ENCODE measurements around the gene MAGEA2B. TPM values are rescaled to one million over a fixed set of nuclear protein-coding genes. Genes with fewer than 3 reads are reported as not detected.
"Not testable (repeated sequence)": the region's sequence is repeated elsewhere in the genome, so short reads cannot be mapped to it uniquely, and the experiment has no call there.

Gene MAGEA2B, protein sequence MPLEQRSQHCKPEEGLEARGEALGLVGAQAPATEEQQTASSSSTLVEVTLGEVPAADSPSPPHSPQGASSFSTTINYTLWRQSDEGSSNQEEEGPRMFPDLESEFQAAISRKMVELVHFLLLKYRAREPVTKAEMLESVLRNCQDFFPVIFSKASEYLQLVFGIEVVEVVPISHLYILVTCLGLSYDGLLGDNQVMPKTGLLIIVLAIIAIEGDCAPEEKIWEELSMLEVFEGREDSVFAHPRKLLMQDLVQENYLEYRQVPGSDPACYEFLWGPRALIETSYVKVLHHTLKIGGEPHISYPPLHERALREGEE
- total RNA-seq (2012; rRNA removed), result not detected in 2 replicates

- H3K9me3 ChIP-seq (replicated peaks; ENCODE audit: low read length); H3K4me3 ChIP-seq (ENCODE audit: low read length); H3K36me3 ChIP-seq (ENCODE audit: insufficient read depth, low read length): not testable (repeated sequence)
Observed at GRCh38 chrX:152713815-152714787, at the start of gene MAGEA2B. TSS of gene MAGEA2B (plus strand) at chrX:152714628. CDS start at chrX:152717107, 2,479 bp downstream.

GRCh38 chrX:152674135-152674534 lies 40.3 kb upstream of the MAGEA2B start:
- Histone ChIP-seq H3K4me1 (ENCODE audit: control insufficient read depth, insufficient read depth, low read length) (no peaks in the 10 kb centered on the region), H3K9me3 (replicated peaks; ENCODE audit: low read length) (no peaks in the 10 kb centered on the region), H3K27me3 (ENCODE audit: control insufficient read depth, insufficient read depth, low read length) (no peaks in the 10 kb centered on the region), H3K36me3 (ENCODE audit: insufficient read depth, low read length) (no peaks in the 10 kb centered on the region), H3K9ac (ENCODE audit: low read depth, low read length) (no peak overlapping the region), H3K4me3 (ENCODE audit: low read length) (no peak overlapping the region), H3K4me2 (ENCODE audit: low read length) (no peak overlapping the region)

More at GRCh38 chrX:152713815-152714787, at the start of gene MAGEA2B:
- H3K27me3 ChIP-seq (ENCODE audit: control insufficient read depth, insufficient read depth, low read length); H3K9ac ChIP-seq (ENCODE audit: low read depth, low read length); H3K4me2 ChIP-seq (ENCODE audit: low read length); H3K4me1 ChIP-seq (ENCODE audit: control insufficient read depth, insufficient read depth, low read length): not testable (repeated sequence)

DNA sequence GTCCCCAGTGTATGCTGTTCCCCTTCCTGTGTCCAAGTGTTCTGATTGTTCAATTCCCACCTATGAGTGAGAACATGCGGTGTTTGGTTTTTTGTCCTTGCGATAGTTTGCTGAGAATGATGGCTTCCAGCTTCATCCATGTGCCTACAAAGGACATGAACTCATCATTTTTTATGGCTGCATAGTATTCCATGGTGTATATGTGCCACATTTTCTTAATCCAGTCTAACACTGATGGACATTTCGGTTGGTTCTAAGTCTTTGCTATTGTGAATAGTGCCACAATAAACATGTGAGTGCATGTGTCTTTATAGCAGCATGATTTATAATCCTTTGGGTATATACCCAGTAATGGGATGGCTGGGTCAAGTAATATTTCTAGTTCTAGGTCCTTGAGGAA lies 39.8 kb upstream of the MAGEA2B start:
- not testable (repeated sequence) for H3K4me2 ChIP-seq (ENCODE audit: low read length); H3K9me3 ChIP-seq (replicated peaks; ENCODE audit: low read length); H3K36me3 ChIP-seq (ENCODE audit: insufficient read depth, low read length); H3K9ac ChIP-seq (ENCODE audit: low read depth, low read length); H3K4me1 ChIP-seq (ENCODE audit: control insufficient read depth, insufficient read depth, low read length); H3K27me3 ChIP-seq (ENCODE audit: control insufficient read depth, insufficient read depth, low read length); H3K4me3 ChIP-seq (ENCODE audit: low read length)

GRCh38 chrX:152681012-152681411 lies 33.4 kb upstream of the MAGEA2B start:
- not testable (repeated sequence) for H3K36me3 ChIP-seq (ENCODE audit: insufficient read depth, low read length); H3K4me2 ChIP-seq (ENCODE audit: low read length); H3K4me3 ChIP-seq (ENCODE audit: low read length); H3K4me1 ChIP-seq (ENCODE audit: control insufficient read depth, insufficient read depth, low read length); H3K9ac ChIP-seq (ENCODE audit: low read depth, low read length); H3K9me3 ChIP-seq (replicated peaks; ENCODE audit: low read length); H3K27me3 ChIP-seq (ENCODE audit: control insufficient read depth, insufficient read depth, low read length)

DNA sequence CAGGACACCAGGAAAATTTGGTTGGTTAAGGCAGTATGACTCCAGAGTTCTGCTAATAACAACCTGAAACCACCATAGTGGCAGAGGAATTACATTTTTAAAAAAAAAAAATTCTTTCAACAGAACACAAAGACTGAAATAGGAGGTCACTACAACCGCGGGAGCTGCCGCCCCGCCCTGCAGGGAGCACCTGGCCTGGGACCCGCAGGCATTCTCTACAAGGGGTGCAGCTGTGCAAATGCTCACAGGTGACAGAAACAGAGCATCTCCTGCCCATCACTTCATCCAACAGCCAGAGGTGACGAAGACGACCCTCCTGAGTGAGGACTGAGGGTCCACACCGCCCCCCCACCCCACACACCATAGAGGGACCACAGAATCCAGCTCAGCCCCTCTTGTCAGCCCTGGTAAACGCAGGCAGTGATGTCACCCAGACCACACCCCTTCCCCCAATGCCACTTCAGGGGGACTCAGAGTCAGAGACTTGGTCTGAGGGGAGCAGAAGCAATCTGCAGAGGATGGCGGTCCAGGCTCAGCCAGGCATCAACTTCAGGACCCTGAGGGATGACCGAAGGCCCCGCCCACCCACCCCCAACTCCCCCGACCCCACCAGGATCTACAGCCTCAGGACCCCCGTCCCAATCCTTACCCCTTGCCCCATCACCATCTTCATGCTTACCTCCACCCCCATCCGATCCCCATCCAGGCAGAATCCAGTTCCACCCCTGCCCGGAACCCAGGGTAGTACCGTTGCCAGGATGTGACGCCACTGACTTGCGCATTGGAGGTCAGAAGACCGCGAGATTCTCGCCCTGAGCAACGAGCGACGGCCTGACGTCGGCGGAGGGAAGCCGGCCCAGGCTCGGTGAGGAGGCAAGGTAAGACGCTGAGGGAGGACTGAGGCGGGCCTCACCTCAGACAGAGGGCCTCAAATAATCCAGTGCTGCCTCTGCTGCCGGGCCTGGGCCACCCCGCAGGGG lies 16.2 kb upstream of the MAGEA2B start, which contains the start of gene MAGEA3:
Gene MAGEA3 (plus strand): TSS at position 843 of the 980 bp plus-strand sequence. CDS start 2,039 bp downstream, outside the sequence.
- H3K9ac ChIP-seq (ENCODE audit: low read depth, low read length); H3K4me2 ChIP-seq (ENCODE audit: low read length); H3K4me1 ChIP-seq (ENCODE audit: control insufficient read depth, insufficient read depth, low read length); H3K4me3 ChIP-seq (ENCODE audit: low read length); H3K9me3 ChIP-seq (replicated peaks; ENCODE audit: low read length); H3K36me3 ChIP-seq (ENCODE audit: insufficient read depth, low read length); H3K27me3 ChIP-seq (ENCODE audit: control insufficient read depth, insufficient read depth, low read length): not testable (repeated sequence)

- H3K4me2 ChIP-seq (ENCODE audit: low read length); H3K9ac ChIP-seq (ENCODE audit: low read depth, low read length); H3K4me3 ChIP-seq (ENCODE audit: low read length); H3K9me3 ChIP-seq (replicated peaks; ENCODE audit: low read length); H3K36me3 ChIP-seq (ENCODE audit: insufficient read depth, low read length); H3K4me1 ChIP-seq (ENCODE audit: control insufficient read depth, insufficient read depth, low read length); H3K27me3 ChIP-seq (ENCODE audit: control insufficient read depth, insufficient read depth, low read length): not testable (repeated sequence)
Observed at GRCh38 chrX:152700390-152700789, 14.0 kb upstream of the MAGEA2B start.

GRCh38 chrX:152706500-152706899 lies 7.9 kb upstream of the MAGEA2B start:
- H3K4me3 ChIP-seq (ENCODE audit: low read length); H3K4me1 ChIP-seq (ENCODE audit: control insufficient read depth, insufficient read depth, low read length); H3K9me3 ChIP-seq (replicated peaks; ENCODE audit: low read length); H3K36me3 ChIP-seq (ENCODE audit: insufficient read depth, low read length); H3K4me2 ChIP-seq (ENCODE audit: low read length); H3K27me3 ChIP-seq (ENCODE audit: control insufficient read depth, insufficient read depth, low read length); H3K9ac ChIP-seq (ENCODE audit: low read depth, low read length): not testable (repeated sequence)

DNA sequence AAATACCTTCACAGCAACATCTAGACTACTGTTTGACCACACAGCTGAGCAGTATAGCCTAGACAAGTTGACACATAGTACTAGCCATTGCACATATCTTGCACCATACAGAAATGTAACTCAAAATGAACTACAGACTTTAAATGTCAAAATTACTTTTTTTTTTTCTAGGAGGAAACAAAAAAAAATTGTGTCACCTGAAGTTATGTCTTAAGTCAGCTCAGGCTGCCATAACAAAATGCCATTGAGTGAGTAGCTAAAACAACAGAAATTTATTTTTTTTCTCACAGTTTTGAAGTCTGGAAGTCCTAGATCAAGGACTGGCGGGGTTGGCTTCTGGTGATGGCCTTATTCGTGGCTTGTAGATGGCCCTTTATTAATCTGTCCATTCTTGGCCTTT lies 5.3 kb upstream of the MAGEA2B start, which contains the start of gene CSAG2:
Gene CSAG2 (minus strand): TSS at position 101 of the 400 bp plus-strand sequence. CDS start 161 bp downstream, outside the sequence.
- H3K9ac ChIP-seq (ENCODE audit: low read depth, low read length); H3K36me3 ChIP-seq (ENCODE audit: insufficient read depth, low read length); H3K9me3 ChIP-seq (replicated peaks; ENCODE audit: low read length): not testable (repeated sequence)

DNA sequence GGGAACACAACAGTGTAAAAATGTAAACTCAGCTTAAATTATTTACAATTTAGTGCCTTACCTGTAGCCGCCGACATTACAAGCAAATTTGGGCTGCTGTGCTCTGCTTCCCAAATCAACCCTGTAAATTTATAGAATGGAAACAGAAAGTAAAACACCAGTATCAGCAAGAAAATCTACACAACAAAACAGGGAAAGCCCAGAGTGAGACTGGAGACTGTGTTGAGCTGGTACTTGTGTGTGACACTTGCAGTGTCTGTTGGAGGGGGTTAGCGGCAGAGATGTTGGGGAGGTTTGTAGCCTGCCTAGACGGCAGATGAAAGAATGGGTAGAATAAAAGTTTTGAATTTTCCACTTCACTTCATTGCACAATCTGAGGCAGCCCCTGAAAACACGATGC lies 1.2 kb upstream of the MAGEA2B start:
- not testable (repeated sequence) for H3K4me1 ChIP-seq (ENCODE audit: control insufficient read depth, insufficient read depth, low read length); H3K4me2 ChIP-seq (ENCODE audit: low read length); H3K4me3 ChIP-seq (ENCODE audit: low read length); H3K9me3 ChIP-seq (replicated peaks; ENCODE audit: low read length); H3K36me3 ChIP-seq (ENCODE audit: insufficient read depth, low read length); H3K9ac ChIP-seq (ENCODE audit: low read depth, low read length); H3K27me3 ChIP-seq (ENCODE audit: control insufficient read depth, insufficient read depth, low read length)

More for the DNA sequence above, 5.3 kb upstream of the MAGEA2B start, which contains the start of gene CSAG2:
- not testable (repeated sequence) for H3K4me2 ChIP-seq (ENCODE audit: low read length); H3K4me3 ChIP-seq (ENCODE audit: low read length); H3K4me1 ChIP-seq (ENCODE audit: control insufficient read depth, insufficient read depth, low read length); H3K27me3 ChIP-seq (ENCODE audit: control insufficient read depth, insufficient read depth, low read length)

DNA sequence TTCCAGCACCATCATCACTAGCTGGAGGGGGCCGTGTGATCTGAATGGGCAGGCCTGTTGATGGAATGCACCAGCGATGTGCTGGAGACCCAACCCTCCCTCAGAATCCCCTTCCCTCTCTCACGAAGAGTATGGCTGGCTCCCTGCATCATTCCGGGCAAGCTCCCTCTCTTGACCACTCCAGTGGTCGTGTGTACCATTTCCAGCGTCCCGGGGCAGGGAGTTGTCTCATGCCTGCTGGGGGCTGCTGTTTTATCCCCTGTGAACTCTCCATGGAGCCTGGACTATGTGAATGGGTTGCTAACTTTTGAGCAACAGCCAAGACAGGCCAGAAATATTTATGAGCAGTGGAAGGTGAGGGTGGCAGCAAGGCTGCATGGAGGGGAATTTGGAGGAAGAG lies 11.0 kb downstream of the MAGEA2B start:
- H3K4me2 ChIP-seq (ENCODE audit: low read length), result no peak overlapping the region

More for the DNA sequence above, 11.0 kb downstream of the MAGEA2B start:
- no peak overlapping the region for H3K4me3 ChIP-seq (ENCODE audit: low read length)
- no peaks in the 10 kb centered on the region for H3K36me3 ChIP-seq (ENCODE audit: insufficient read depth, low read length)
- no peaks in the 10 kb centered on the region for H3K27me3 ChIP-seq (ENCODE audit: control insufficient read depth, insufficient read depth, low read length)
- no peaks in the 10 kb centered on the region for H3K4me1 ChIP-seq (ENCODE audit: control insufficient read depth, insufficient read depth, low read length)
- H3K9me3 ChIP-seq (replicated peaks; ENCODE audit: low read length), result no peaks in the 10 kb centered on the region
- no peak overlapping the region for H3K9ac ChIP-seq (ENCODE audit: low read depth, low read length)

Data from skeletal muscle satellite cell (primary cell).